ENCODE data around the gene ARHGEF35.
"Not testable (repeated sequence)": the region's sequence is repeated elsewhere in the genome, so short reads cannot be mapped to it uniquely, and the experiment has no call there.

The ARHGEF35 gene

DNA sequence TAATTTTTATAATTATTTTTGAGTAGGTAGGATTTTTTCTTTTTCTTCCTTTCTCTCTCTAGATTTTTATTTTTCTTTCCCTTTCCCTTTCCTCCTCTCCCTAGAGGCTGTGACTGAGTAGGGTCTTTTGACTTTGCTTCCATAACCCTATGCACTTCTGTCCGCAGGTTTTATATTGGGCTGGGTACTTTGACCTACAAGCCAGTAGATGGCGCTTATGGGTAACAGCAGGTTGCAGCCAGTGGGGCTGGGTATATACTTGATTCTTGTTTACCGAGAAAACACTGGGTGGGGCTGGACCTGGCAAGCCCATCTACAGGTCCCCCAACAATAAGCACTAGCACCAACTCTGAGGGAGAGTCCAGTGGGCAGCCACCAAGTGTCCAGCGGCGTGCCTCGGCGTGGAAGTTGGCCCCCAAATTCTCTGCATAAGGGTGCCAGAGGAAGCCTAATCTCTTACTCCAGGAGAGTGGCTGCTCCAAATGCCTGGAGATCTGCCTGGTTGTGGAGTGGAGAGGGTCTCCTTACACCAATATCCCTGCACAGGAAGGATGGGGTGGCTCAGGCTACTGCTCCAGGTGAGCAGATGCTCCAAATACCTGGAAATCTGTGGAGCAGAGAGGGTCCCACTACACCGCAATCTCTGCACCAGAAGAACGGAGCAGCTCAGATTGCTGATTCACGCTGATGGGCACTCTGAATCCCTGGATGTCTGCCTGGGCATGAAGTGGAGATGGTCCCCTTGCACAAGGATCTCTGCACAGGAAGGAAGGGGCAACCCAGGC, 17.1 kb downstream of the ARHGEF35 start:
- not testable (repeated sequence) for DNase-seq (ENCODE audit: low read depth)

DNA sequence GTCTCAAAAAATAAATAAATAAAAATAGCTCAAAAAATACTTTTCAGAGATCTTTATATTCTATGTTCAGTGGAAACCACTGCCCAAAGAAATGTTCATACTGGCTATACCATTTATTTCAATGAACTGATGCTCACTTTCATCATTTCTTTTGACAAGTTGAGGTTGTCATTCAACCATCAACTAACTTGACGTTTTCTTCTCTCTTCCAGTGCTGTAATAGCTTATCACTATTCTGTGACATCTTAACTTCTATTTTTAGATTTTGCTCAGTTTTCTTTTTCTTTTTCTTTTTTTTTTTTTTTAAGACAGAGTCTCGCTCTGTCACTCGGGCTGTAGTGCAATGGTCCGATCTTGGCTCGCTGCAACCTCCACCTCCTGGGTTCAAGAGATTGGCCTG, 21.0 kb downstream of the ARHGEF35 start:
- DNase-seq (ENCODE audit: low read depth): no peak

DNA sequence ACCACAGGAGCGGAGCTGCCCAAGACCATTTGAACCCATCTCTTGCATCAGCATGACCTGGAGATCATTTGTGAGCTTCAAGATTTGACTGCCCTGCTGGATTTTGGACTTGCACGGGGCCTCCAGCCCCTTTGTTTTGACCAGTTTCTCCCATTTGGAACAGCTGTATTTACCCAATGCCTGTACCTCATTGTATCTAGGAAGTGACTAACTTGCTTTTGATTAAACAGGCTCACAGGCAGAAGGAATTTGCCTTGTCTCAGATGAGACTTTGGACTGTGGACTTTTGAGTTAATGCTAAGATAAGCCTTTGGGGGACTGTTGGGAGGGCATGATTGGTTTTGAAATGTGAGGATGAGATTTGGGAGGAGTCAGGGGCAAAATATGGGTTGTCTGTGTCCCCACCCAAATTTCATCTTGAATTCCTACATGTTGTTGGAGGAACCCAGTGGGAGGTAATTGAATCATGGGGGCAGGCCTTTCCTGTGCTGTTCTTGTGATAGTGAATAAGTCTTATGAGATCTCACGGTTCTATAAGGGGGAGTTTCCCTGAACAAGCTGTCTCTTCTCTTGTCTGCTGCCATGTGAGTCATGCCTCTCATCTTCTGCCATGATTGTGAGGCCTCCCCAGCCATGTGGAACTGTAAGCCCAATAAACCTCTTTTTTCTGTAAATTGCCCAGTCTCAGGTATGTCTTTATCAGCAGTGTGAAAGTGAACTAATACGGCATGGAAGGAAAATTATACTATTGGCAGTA, 23.9 kb downstream of the ARHGEF35 start:
- DNase-seq (ENCODE audit: low read depth): not testable (repeated sequence)

DNA sequence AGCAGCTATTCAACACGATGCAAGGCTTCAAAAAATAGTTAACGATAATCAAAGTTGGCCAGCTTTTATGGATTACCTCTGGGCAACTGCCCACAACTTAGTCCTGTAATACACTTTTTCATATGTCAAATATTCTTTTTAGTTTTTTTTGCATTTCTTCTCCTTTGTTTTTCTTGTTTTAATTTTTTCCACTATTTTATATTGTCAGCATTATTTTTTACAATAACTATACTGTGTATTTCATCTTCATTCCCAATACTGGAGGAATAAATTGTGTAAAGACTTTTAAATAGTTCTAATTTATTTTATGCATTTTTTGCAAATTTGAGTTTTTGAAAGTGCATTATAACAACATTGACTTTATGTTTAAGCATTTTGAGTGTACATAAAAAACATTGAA, 30.8 kb downstream of the ARHGEF35 start:
- no peak for DNase-seq (ENCODE audit: low read depth)

DNA sequence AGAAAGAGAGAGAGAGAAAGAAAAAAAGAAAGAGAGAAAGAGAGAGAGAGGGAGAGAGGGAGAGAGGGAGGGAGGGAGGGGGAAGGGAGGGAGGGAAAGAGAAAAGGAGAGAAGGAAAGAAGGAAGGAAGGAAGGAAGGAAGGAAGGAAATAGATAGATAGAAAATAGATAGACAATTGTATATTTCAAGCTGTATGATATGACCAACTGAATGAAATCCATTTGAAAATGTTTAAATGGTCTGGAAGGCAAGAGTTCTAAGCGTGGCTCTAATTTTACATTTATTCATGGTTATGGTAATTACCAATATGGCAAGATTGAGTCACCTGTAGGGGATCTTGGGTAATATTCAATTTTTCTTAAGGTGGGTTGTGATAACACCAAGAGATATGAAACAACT, 36.8 kb downstream of the ARHGEF35 start:
- DNase-seq (ENCODE audit: low read depth): no peak

DNA sequence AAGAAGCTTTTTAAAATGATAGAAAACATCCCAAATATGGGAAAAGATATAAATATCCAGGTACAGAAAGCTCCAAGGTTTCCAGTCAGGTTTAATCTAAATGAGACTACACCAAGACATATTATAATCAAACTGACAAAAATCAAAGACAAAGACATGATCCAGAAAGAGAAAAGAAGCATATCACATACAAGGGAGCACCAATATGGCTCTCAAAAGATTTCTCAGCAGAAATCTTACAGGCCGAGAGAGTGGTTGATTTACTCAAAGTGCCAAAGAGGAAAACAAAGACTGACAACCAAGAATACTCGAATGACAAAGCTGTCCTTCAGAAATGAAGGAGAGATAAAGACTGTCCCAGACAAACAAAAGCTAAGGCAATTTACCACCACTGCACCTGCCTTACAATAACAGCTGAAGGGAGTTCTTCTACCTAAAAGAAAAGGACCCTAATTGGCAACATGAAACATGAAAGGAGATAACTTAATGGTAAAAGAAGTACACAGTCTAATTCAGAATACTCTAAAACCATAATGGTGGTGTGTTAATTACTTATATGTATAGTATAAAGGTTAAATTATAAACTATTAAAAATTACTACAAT, 47.3 kb downstream of the ARHGEF35 start:
- DNase-seq (ENCODE audit: low read depth): no peak

DNA sequence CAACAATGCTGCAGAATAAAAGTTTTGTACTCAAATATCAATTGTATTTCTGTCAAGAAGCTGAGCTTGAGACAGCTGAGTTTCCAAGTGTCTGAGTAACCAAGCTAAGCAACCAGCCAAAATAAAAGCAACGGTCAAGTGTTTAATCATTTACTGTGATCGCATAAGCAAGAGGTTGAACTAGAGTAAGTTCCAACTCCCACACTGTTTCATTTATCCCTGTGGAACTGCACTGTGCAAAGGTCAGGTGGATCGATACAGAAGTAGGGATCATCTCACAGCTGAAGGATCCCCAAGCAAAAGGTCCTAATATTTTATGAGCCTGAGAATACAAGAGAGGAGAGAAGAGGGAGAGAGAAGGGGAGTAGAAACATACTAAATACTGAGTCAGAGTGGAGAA, 51.2 kb downstream of the ARHGEF35 start:
- no peak for DNase-seq (ENCODE audit: low read depth)

DNA sequence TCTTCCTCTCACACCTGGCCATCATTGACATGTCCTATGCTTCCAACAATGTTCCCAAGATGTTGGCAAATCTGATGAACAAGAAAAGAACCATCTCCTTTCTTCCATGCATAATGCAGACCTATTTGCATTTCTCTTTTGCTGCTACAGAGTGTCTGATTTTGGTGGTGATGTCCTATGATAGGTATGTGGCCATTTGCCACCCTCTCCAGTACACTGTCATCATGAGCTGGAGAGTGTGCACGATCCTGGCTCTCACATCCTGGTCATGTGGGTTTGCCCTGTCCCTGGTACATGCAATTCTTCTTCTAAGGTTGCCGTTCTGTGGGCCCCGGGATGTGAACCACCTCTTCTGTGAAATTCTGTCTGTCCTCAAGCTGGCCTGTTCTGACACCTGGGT, 53.4 kb downstream of the ARHGEF35 start:
- DNase-seq (ENCODE audit: low read depth): no peak

DNA sequence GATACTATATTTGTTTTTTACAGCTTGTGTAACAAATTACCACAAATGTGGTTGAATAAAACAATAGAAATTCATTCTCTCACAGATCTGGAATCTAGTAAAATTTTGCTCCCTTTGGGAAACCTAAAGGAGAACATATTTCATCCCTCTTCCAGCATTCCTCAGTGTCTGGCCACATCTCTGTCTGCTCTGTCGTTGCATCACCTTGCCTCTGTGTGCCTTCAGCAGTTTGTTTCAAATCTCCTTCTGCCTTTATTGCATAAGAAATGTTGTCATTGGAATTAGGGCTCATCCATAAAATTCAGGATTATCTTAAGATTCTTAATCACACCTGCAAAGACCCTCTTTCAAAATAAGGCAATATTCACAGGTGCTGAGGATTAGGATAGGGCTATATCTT, 58.1 kb downstream of the ARHGEF35 start:
- no peak for DNase-seq (ENCODE audit: low read depth)

All from activated T-helper 9 cell treated with anti-CD3 and anti-CD28 coated beads, Interleukin-2, amount 50 U/mL, for 16 hours (primary cell).